DND-41 (cell line): Measurements from ENCODE around the gene CCDC92B.

ENCODE experiments used
- EZH2 ChIP-seq: IDR thresholded peaks from 3 replicates; pipeline ENCODE4 v1.6.1; 2012; ENCODE audit warnings: borderline replicate concordance, low read depth, mild to moderate bottlenecking, moderate library complexity, low read length, inconsistent platforms; ENCODE audit not compliant: severe bottlenecking
- TF ChIP-seq, protein P1 (sequence below): IDR thresholded peaks from 2 replicates; pipeline ENCODE4 v1.5.1; 2012; ENCODE audit warnings: borderline replicate concordance, low read length, moderate library complexity, mild to moderate bottlenecking; ENCODE audit not compliant: poor library complexity, severe bottlenecking; ENCODE audit errors: extremely low read depth

DNA sequence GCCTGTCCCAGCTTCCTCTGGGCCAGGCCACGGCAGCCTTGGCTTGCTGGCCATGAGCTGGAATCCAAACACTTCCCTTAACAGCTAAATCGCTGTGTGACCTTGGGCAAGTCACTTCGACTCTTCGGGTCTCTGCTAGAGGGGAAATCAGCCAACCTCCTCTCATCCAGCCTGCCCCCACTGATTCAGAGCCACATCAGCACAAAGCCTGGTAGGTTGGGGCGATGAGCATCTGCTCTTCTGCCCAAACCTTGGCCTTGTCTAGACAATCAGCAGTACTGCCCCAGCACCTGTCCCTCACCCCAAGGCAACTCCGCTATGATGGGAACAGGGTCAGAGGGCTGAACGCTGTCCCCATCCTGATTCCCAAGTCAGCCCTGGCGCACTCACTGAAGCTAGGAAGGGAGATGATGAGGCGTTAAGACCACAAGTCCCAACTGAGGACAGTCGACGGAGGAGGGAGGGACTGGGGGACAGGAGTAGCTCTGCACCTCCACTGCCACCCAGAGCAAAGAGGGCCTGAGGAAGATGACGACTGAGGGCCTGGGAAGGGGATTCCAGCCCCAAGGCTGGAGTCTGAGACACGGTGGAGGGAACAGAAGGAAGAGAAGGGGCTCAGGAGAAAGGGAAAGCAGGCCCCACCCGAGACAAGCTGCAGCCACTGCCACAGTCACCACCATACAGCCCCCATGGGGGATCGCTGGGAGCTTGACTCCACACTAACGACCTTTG is 39.2 kb downstream of the CCDC92B start:
- TF ChIP-seq, protein P1, sequence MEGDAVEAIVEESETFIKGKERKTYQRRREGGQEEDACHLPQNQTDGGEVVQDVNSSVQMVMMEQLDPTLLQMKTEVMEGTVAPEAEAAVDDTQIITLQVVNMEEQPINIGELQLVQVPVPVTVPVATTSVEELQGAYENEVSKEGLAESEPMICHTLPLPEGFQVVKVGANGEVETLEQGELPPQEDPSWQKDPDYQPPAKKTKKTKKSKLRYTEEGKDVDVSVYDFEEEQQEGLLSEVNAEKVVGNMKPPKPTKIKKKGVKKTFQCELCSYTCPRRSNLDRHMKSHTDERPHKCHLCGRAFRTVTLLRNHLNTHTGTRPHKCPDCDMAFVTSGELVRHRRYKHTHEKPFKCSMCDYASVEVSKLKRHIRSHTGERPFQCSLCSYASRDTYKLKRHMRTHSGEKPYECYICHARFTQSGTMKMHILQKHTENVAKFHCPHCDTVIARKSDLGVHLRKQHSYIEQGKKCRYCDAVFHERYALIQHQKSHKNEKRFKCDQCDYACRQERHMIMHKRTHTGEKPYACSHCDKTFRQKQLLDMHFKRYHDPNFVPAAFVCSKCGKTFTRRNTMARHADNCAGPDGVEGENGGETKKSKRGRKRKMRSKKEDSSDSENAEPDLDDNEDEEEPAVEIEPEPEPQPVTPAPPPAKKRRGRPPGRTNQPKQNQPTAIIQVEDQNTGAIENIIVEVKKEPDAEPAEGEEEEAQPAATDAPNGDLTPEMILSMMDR, result no peak
- TF ChIP-seq EZH2, result no peak
